NCI-H187 (cell line): ENCODE measurements around the gene RRBP1.

Experiments used
- DNase-seq, 2 experiments: peaks; one replicate each; lab custom pipeline; 2025; lab: John Stamatoyannopoulos, UW

The RRBP1 gene

GRCh38 chr20:17611540-17612286 lies 70.3 kb downstream of the RRBP1 start:
- DNase-seq: no peak

- DNase-seq: no peak
These were observed 70.8 kb downstream of the RRBP1 start for GRCh38 chr20:17611290-17611539.

GRCh38 chr20:17610566-17611289 lies 71.3 kb downstream of the RRBP1 start:
- DNase-seq: no peak

GRCh38 chr20:17609811-17610377 lies 72.1 kb downstream of the RRBP1 start:
- DNase-seq: no peak

- no peak for DNase-seq
These were observed 73.1 kb downstream of the RRBP1 start for GRCh38 chr20:17608701-17609497.

- no peak for DNase-seq
These were observed 76.0 kb downstream of the RRBP1 start for GRCh38 chr20:17606001-17606400.

- no peak for DNase-seq
These were observed 76.8 kb downstream of the RRBP1 start for GRCh38 chr20:17605131-17605660.

- DNase-seq: no peak
These were observed 79.5 kb downstream of the RRBP1 start for GRCh38 chr20:17602493-17602892.

- no peak for DNase-seq
These were observed 80.1 kb downstream of the RRBP1 start for GRCh38 chr20:17601957-17602356.

- no peak for DNase-seq
These were observed 84.0 kb downstream of the RRBP1 start for GRCh38 chr20:17598013-17598550.

GRCh38 chr20:17595856-17596255 lies 86.2 kb downstream of the RRBP1 start:
- no peak for DNase-seq

GRCh38 chr20:17594443-17594842 lies 87.6 kb downstream of the RRBP1 start:
- no peak for DNase-seq

GRCh38 chr20:17593902-17594301 lies 88.1 kb downstream of the RRBP1 start:
- no peak for DNase-seq

GRCh38 chr20:17590245-17590644 lies 91.8 kb downstream of the RRBP1 start:
- DNase-seq: no peak

GRCh38 chr20:17589161-17589834 lies 92.7 kb downstream of the RRBP1 start:
- no peak for DNase-seq

- no peak for DNase-seq
These were observed 94.2 kb downstream of the RRBP1 start for GRCh38 chr20:17587824-17588223.

- no peak for DNase-seq
These were observed 94.9 kb downstream of the RRBP1 start for GRCh38 chr20:17587148-17587547.

GRCh38 chr20:17586250-17586649 lies 95.8 kb downstream of the RRBP1 start:
- no peak for DNase-seq

GRCh38 chr20:17584689-17585088 lies 97.4 kb downstream of the RRBP1 start:
- DNase-seq: no peak

GRCh38 chr20:17583126-17583525 lies 98.9 kb downstream of the RRBP1 start:
- DNase-seq: no peak

GRCh38 chr20:17580895-17581294 lies 101.1 kb downstream of the RRBP1 start:
- DNase-seq: no peak
